Naive thymus-derived CD4-positive, alpha-beta T cell (primary cell): ENCODE data around the gene ZNF569. TPM values are rescaled to one million over a fixed set of nuclear protein-coding genes. Genes with fewer than 3 reads are reported as not detected.
"Not testable (repeated sequence)": the region's sequence is repeated elsewhere in the genome, so short reads cannot be mapped to it uniquely, and the experiment has no call there.

Source experiments
- ATAC-seq: fragments of 150-1000 bp; cut with Tn5 transposase; 2 replicates; pipeline ENCODE4 v1.10.0; 2021; ENCODE audit warnings: mild to moderate bottlenecking, moderate library complexity
- CTCF ChIA-PET: fragments of 350-600 bp; sonication (Branson Sonifier 250); formaldehyde crosslinking; loops from one replicate; lab custom pipeline; 2021; ENCODE audit warnings: antibody characterized with exemption; lab: Charles Lee
- POLR2A ChIA-PET: fragments of 350-600 bp; sonication (Branson Sonifier 250); formaldehyde crosslinking; loops from one replicate; lab custom pipeline; 2021; ENCODE audit warnings: antibody characterized with exemption, inconsistent platforms; lab: Charles Lee
- DNase-seq, 9 donors: peaks; one replicate each; pipeline versions ENCODE4 v3.0.0 to v3.0.0-alpha.2; 2020 to 2022; ENCODE audit warnings: mixed read lengths in 1 of 9
- H3K27ac ChIP-seq: one replicate; pipeline ENCODE4 v1.7.0; 2013; ENCODE audit warnings: mild to moderate bottlenecking, low read depth, low read length, moderate library complexity
- H3K27me3 ChIP-seq, 2 donors: one replicate each; pipeline ENCODE4 v1.7.0; 2013; ENCODE audit warnings: low read length in 2 of 2, mild to moderate bottlenecking in 2 of 2, moderate library complexity in 2 of 2; ENCODE audit not compliant: control insufficient read depth in 2 of 2, insufficient read depth in 2 of 2
- H3K36me3 ChIP-seq, 3 experiments: 1 replicate in 2 of 3; 2 replicates in 1 of 3; pipeline ENCODE4 v1.7.0; 2013; ENCODE audit warnings: low read length in 3 of 3, mild to moderate bottlenecking in 3 of 3, moderate library complexity in 1 of 3; ENCODE audit not compliant: insufficient read depth in 3 of 3, control insufficient read depth in 2 of 3
- H3K4me1 ChIP-seq, 2 donors: one replicate each; pipeline ENCODE4 v1.7.0; 2013; ENCODE audit warnings: low read length in 2 of 2, mild to moderate bottlenecking in 2 of 2, moderate library complexity in 1 of 2; ENCODE audit not compliant: control insufficient read depth in 2 of 2, insufficient read depth in 2 of 2
- H3K4me3 ChIP-seq: 2 replicates; pipeline ENCODE4 v1.7.0; 2013; ENCODE audit warnings: mild to moderate bottlenecking, low read length
- H3K9me3 ChIP-seq, 3 experiments: 1 replicate in 2 of 3; 2 replicates in 1 of 3; pipeline ENCODE4 v1.7.0; 2013; ENCODE audit warnings: low read length in 3 of 3; ENCODE audit not compliant: control insufficient read depth in 2 of 3
- H3K27ac Mint-ChIP-seq, 9 donors: one replicate each; pipeline ENCODE4 v1.8.0; 2020 to 2022; ENCODE audit warnings: mixed read lengths in 9 of 9, mild to moderate bottlenecking in 8 of 9, moderate library complexity in 5 of 9, inconsistent platforms in 2 of 9
- H3K27me3 Mint-ChIP-seq, 5 donors: one replicate each; pipeline ENCODE4 v1.8.0; 2021 to 2022; ENCODE audit warnings: mixed read lengths in 5 of 5, mild to moderate bottlenecking in 1 of 5
- H3K36me3 Mint-ChIP-seq, 5 donors: one replicate each; pipeline ENCODE4 v1.8.0; 2020 to 2022; ENCODE audit warnings: mixed read lengths in 5 of 5, mild to moderate bottlenecking in 3 of 5, inconsistent platforms in 1 of 5
- H3K4me1 Mint-ChIP-seq, 7 donors: one replicate each; pipeline ENCODE4 v1.8.0; 2020 to 2022; ENCODE audit warnings: mixed read lengths in 7 of 7, mild to moderate bottlenecking in 3 of 7, inconsistent platforms in 1 of 7
- H3K4me3 Mint-ChIP-seq, 10 donors: one replicate each; pipeline ENCODE4 v1.8.0; 2020 to 2022; ENCODE audit warnings: mild to moderate bottlenecking in 10 of 10, mixed read lengths in 10 of 10, moderate library complexity in 6 of 10, inconsistent platforms in 2 of 10
- H3K9me3 Mint-ChIP-seq, 11 donors: one replicate each; pipeline ENCODE4 v1.8.0; 2020 to 2022; ENCODE audit warnings: mixed read lengths in 11 of 11, mild to moderate bottlenecking in 4 of 11, inconsistent platforms in 1 of 11, moderate library complexity in 1 of 11
- intact Hi-C, 2 donors: fragments of 100-400 bp; cut with micrococcal nuclease; formaldehyde crosslinking; loops; one replicate each; pipeline ENCODE4 v1.15.1; 2023
- polyA plus RNA-seq, 2 donors: library from polyadenylated mRNA; unstranded; fragments of 300-500 nt; fragmentation: Illumina TruSeq; gene quantifications; one replicate each; pipeline ENCODE4 v1.2.3, GENCODE V29; 2021
- total RNA-seq, 6 experiments: library from RNA in 5 of 6; stranded (reverse) in 5 of 6; gene quantifications; 1 replicate in 5 of 6; 2 replicates in 1 of 6; pipeline ENCODE4 v1.2.3 and lab custom pipeline; 2021 to 2026

Gene ZNF569
- total and polyA plus RNA-seq, 7 experiments from 2014 or later: 4.1 to 16.4 (median 5.9) TPM

DNA sequence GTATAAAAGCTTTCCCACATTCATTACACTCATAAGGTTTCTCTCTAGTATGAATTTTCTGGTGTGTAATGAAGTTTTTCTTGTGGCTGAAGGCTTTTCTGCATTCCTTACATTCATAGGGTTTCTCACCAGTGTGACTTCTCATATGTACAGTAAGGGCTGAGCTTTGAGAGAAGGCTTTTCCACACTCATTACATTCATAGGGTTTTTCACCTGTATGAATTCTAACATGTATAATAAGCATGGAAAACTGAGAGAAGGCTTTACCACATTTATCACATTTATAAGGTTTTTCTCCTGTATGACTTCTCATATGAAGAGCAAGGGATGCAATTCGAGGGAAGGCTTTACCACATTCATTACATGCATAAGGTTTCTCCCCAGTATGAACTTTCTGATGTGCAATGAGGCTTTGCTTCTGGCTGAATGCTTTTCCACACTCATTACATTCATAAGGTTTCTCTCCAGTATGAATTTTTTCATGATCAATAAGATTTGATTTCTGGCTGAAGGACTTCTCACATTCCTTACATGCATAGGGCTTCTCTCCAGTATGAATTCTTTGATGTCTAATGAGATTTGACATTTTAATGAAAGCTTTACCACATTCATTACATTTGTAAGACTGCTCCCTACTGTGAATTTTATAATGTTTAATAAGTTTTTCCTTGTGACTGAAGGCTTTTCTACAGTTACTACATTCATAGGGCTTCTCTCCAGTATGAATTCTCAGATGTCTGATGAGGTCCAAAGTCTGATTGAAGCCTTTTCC, 53.7 kb downstream of the ZNF569 start:
- ATAC-seq (no peak), DNase-seq (no peak)
- Histone ChIP-seq H3K9me3 (peaks cover 34 to 85% (median 34%) of the 10 kb centered on the region in 3 experiments), H3K4me3 (no peak overlapping the region), H3K27me3 (no peaks in the 10 kb centered on the region), H3K4me1 (no peaks in the 10 kb centered on the region), H3K27ac (no peak overlapping the region), H3K36me3 (peaks cover 5 to 42% (median 7%) of the 10 kb centered on the region in 3 experiments)
- intact Hi-C loops: no loop called here
- ChIA-PET CTCF (no interaction called here), POLR2A (no interaction called here)
- no peaks in the 10 kb centered on the region for H3K4me1 Mint-ChIP-seq
- peaks cover 7 to 100% (median 70%) of the 10 kb centered on the region in 11 donors for H3K9me3 Mint-ChIP-seq
- H3K36me3 Mint-ChIP-seq: peaks cover 21 to 62% (median 49%) of the 10 kb centered on the region in 5 donors
- no peak overlapping the region for H3K27ac Mint-ChIP-seq
- H3K4me3 Mint-ChIP-seq: no peak overlapping the region
- H3K27me3 Mint-ChIP-seq: no peaks in the 10 kb centered on the region

- ChIA-PET POLR2A (no interaction called here), CTCF (no interaction called here)
- Histone ChIP-seq H3K4me1 (no peaks in the 10 kb centered on the region), H3K36me3 (peaks cover 5 to 38% (median 7%) of the 10 kb centered on the region in 3 experiments), H3K27ac (no peak overlapping the region), H3K9me3 (peaks cover 36 to 88% (median 37%) of the 10 kb centered on the region in 3 experiments), H3K27me3 (no peaks in the 10 kb centered on the region), H3K4me3 (peak overlapping the region; percentile 25)
- ATAC-seq (no peak), DNase-seq (no peak)
- Mint-ChIP-seq H3K27me3 (no peaks in the 10 kb centered on the region), H3K36me3 (peaks cover 20 to 58% (median 41%) of the 10 kb centered on the region in 5 donors), H3K4me1 (no peaks in the 10 kb centered on the region), H3K4me3 (no peak overlapping the region), H3K27ac (no peak overlapping the region), H3K9me3 (peaks cover 6 to 100% (median 72%) of the 10 kb centered on the region in 11 donors)
- intact Hi-C loops: no loop called here
Measured at GRCh38 chr19:37412700-37413099, 54.5 kb downstream of the ZNF569 start.

DNA sequence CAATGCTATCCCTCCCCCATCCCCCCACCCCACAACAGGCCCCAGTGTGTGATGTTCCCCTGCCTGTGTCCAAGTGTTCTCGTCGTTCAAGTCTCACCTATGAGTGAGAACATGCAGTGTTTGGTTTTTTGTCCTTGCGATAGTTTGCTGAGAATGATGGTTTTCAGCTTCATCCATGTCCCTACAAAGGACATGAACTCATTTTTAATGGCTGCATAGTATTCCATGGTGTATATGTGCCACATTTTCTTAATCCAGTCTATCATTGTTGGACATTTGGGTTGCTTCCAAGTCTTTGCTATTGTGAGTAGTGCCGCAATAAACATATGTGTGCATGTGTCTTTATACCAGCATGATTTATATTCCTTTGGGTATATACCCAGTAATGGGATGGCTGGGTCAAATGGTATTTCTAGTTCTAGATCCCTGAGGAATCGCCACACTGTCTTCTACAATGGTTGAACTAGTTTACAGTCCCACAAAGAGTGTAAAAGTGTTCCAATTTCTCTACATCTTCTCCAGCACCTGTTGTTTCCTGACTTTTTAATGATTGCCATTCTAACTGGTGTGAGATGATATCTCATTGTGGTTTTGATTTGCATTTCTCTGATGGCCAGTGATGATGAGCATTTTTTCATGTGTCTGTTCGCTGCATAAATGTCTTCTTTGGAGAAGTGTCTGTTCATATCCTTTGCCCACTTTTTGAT, 61.0 kb downstream of the ZNF569 start:
- H3K4me3 ChIP-seq, ATAC-seq, intact Hi-C loops, H3K27ac Mint-ChIP-seq, DNase-seq, H3K27me3 ChIP-seq, CTCF ChIA-PET, H3K36me3 ChIP-seq, H3K27ac ChIP-seq, H3K4me1 Mint-ChIP-seq, H3K4me3 Mint-ChIP-seq, POLR2A ChIA-PET, H3K27me3 Mint-ChIP-seq, H3K4me1 ChIP-seq: not testable (repeated sequence)
- Mint-ChIP-seq H3K36me3 (peaks cover 0 to 30% (median 10%) of the 10 kb centered on the region in 5 donors), H3K9me3 (peaks cover 5 to 100% (median 62%) of the 10 kb centered on the region in 11 donors)
- peaks cover 7 to 77% (median 14%) of the 10 kb centered on the region in 3 experiments for H3K9me3 ChIP-seq

GRCh38 chr19:37403403-37403802, 63.8 kb downstream of the ZNF569 start:
- CTCF ChIA-PET: no interaction called here
- no peak overlapping the region for H3K4me3 ChIP-seq
- no peak overlapping the region for H3K4me3 Mint-ChIP-seq
- no peaks in the 10 kb centered on the region for H3K27me3 ChIP-seq
- peaks cover 0 to 28% (median 8%) of the 10 kb centered on the region in 5 donors for H3K36me3 Mint-ChIP-seq
- no peaks in the 10 kb centered on the region for H3K27me3 Mint-ChIP-seq
- no peak overlapping the region for H3K27ac Mint-ChIP-seq
- no peaks in the 10 kb centered on the region for H3K36me3 ChIP-seq
- no peak for ATAC-seq
- POLR2A ChIA-PET: no interaction called here
- no peak for DNase-seq
- intact Hi-C loops: no loop called here
- H3K4me1 ChIP-seq: no peaks in the 10 kb centered on the region
- no peak overlapping the region for H3K27ac ChIP-seq
- peaks cover 10 to 99% (median 60%) of the 10 kb centered on the region in 11 donors for H3K9me3 Mint-ChIP-seq
- peaks cover 6 to 68% (median 13%) of the 10 kb centered on the region in 3 experiments for H3K9me3 ChIP-seq
- no peaks in the 10 kb centered on the region for H3K4me1 Mint-ChIP-seq

GRCh38 chr19:37401078-37401477, 66.2 kb downstream of the ZNF569 start:
- H3K4me1 Mint-ChIP-seq: no peaks in the 10 kb centered on the region
- POLR2A ChIA-PET: no interaction called here
- Histone ChIP-seq H3K36me3 (no peaks in the 10 kb centered on the region), H3K4me1 (no peaks in the 10 kb centered on the region), H3K27ac (no peak overlapping the region), H3K27me3 (no peaks in the 10 kb centered on the region), H3K9me3 (peaks cover 0 to 67% (median 20%) of the 10 kb centered on the region in 3 experiments), H3K4me3 (no peak overlapping the region)
- intact Hi-C loops: no loop called here
- no peak overlapping the region for H3K27ac Mint-ChIP-seq
- ATAC-seq: no peak
- CTCF ChIA-PET: no interaction called here
- no peak for DNase-seq
- peaks cover 8 to 93% (median 53%) of the 10 kb centered on the region in 11 donors for H3K9me3 Mint-ChIP-seq
- no peak overlapping the region for H3K4me3 Mint-ChIP-seq
- H3K27me3 Mint-ChIP-seq: no peaks in the 10 kb centered on the region
- H3K36me3 Mint-ChIP-seq: peaks cover 0 to 26% (median 8%) of the 10 kb centered on the region in 5 donors

DNA sequence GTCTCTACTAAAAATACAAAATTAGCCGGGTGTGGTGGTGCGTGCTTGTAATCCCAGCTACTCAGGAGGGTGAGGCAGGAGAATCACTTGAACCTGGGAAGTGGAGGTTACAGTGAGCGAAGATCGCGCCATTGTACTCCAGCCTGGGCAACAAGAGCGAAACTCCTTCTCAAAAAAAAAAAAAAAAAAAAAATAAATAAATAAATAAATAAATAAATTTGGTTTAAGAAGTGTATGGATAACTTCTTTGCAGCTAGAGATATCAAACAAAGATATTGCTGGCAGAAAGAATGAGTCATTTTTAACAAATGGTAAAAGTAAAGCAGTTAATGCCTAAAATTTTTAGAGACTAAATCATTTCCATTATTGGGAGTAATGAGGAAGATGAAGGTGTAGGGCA, 75.8 kb downstream of the ZNF569 start:
- ATAC-seq, H3K27me3 Mint-ChIP-seq, CTCF ChIA-PET, H3K27ac Mint-ChIP-seq, DNase-seq, H3K4me3 ChIP-seq, H3K27me3 ChIP-seq, intact Hi-C loops, H3K4me3 Mint-ChIP-seq, H3K27ac ChIP-seq, H3K4me1 Mint-ChIP-seq, H3K4me1 ChIP-seq: not testable (repeated sequence)
- peaks cover 4 to 94% (median 65%) of the 10 kb centered on the region in 11 donors for H3K9me3 Mint-ChIP-seq
- Histone ChIP-seq H3K9me3 (peaks cover 23 to 81% (median 48%) of the 10 kb centered on the region in 3 experiments), H3K36me3 (peaks cover 0 to 31% (median 10%) of the 10 kb centered on the region in 3 experiments)
- POLR2A ChIA-PET: interaction anchor here (0.7 kb wide), 1 partner anchor 533 kb away, joined by 3 read pairs; no protein-coding TSS in a partner anchor
- peaks cover 21 to 43% (median 33%) of the 10 kb centered on the region in 5 donors for H3K36me3 Mint-ChIP-seq
